Adrenal gland (tissue), 19 donors: ENCODE data around the gene ARHGEF12. TPM values are rescaled to one million over a fixed set of nuclear protein-coding genes. Genes with fewer than 3 reads are reported as not detected.

Experiments
- DNase-seq, 7 donors: peaks; one replicate each; pipeline ENCODE4 v3.0.0-alpha.2; 2019 to 2020
- H3K27ac ChIP-seq, 5 donors: fragments of 200-600 bp; sonication (generic) in 4 of 5; 1 replicate in 3 of 5; 2 replicates in 2 of 5; pipeline versions ENCODE4 v1.5.1 to v1.8.0; 2016 to 2020; ENCODE audit warnings: mild to moderate bottlenecking in 1 of 5
- H3K27me3 ChIP-seq: fragments of 200-600 bp; 2 replicates; pipeline ENCODE4 v1.8.0; 2021
- H3K36me3 ChIP-seq, 2 donors: fragments of 200-600 bp; replicated peaks in 1 of 2; 1 replicate in 1 of 2; 2 replicates in 1 of 2; pipeline versions ENCODE4 v1.5.1 to v1.8.0; 2018 to 2022
- H3K4me1 ChIP-seq, 2 donors: fragments of 200-600 bp; replicated peaks in 1 of 2; 1 replicate in 1 of 2; 2 replicates in 1 of 2; pipeline versions ENCODE4 v1.5.1 to v1.8.0; 2018 to 2021
- H3K4me3 ChIP-seq, 4 donors: fragments of 200-600 bp; sonication (generic) in 3 of 4; one replicate each; pipeline ENCODE4 v1.5.1; 2016 to 2018
- H3K9me3 ChIP-seq, 3 donors: fragments of 200-600 bp; sonication (generic) in 1 of 3; replicated peaks in 1 of 3; 1 replicate in 2 of 3; 2 replicates in 1 of 3; pipeline versions ENCODE4 v1.5.1 to v1.8.0; 2016 to 2021
- CTCF ChIP-seq, 6 experiments: fragments of 450-650 bp in 4 of 6; fragments of 200-600 bp in 2 of 6; sonication (generic) in 1 of 6; IDR thresholded peaks; 1 replicate in 5 of 6; 2 replicates in 1 of 6; pipeline versions ENCODE4 v1.5.1 to v1.8.0; 2016 to 2021; ENCODE audit warnings: antibody characterized with exemption in 6 of 6, mild to moderate bottlenecking in 2 of 6, moderate library complexity in 1 of 6
- POLR2A ChIP-seq, 2 donors: fragments of 450-650 bp; IDR thresholded peaks; one replicate each; pipeline ENCODE4 v1.6.1; 2017; ENCODE audit warnings: antibody characterized with exemption in 2 of 2, mild to moderate bottlenecking in 2 of 2, moderate library complexity in 1 of 2
- WGBS, 4 donors: extraction: QIAGEN DNeasy Blood & Tissue Kit in 2 of 4; methylation state at CpG; one replicate each; pipeline versions ENCODE4 v1.1.5 to v1.1.7; 2013 to 2017; 5-methylcytosine and 5-hydroxymethylcytosine counted together
- intact Hi-C, 2 donors: fragments of 100-400 bp; cut with DNase I; formaldehyde crosslinking; loops; one replicate each; pipeline versions ENCODE4 v1.14.1 to v1.15.0; 2022 to 2023
- long read RNA-seq, 10 donors: library from polyadenylated mRNA in 3 of 10; unstranded in 2 of 10; stranded (forward) in 1 of 10; transcript quantifications; one replicate each; pipeline ENCODE4 v2.0.0 and lab custom pipeline, GENCODE V29; 2021 to 2026
- polyA plus RNA-seq, 3 donors: library from polyadenylated mRNA; stranded (reverse); fragments of 200-250 nt in 2 of 3; fragments of 350-450 nt in 1 of 3; fragmentation: Illumina TruSeq in 1 of 3; extraction: RNeasy Lipid Tissue Mini Kit (QIAGEN cat#74804) in 1 of 3; gene quantifications; one replicate each; pipeline ENCODE4 v1.2.3, GENCODE V29; 2013 to 2014
- total RNA-seq, 9 donors: library from RNA; depleted of rRNA in 4 of 9; stranded (reverse); fragments of >200 nt in 4 of 9; fragments of 120-200 nt in 1 of 9; fragmentation: NEBNext Ultra II Directional in 1 of 9; extraction: Animal tissue kit (Norgen Biotek cat#: 25700) in 1 of 9; gene quantifications; one replicate each; pipeline versions ENCODE4 v1.1.0 to v1.2.4, GENCODE V29; 2013 to 2023
- donor health status: healthy with polysubstance abuse.
- donor health status: Bipolar disorder and iron deficiency.
- donor health status: DM: yes; HTN: yes; CAD: no.
- donor health status: DM: no; HTN: no; CAD: no.
- donor health status: DM: no; HTN: no; CAD: no.
- donor health status: DM: yes; HTN: yes; CAD: no.

Gene ARHGEF12
- total RNA-seq (100 to 1,000 TPM in 5 of 9 donors, 10 to 100 TPM in 4; 74.9 to 125 (median 105) TPM), polyA plus RNA-seq (10 to 100 TPM; 20.2 to 49.3 (median 24.5) TPM)
- long read RNA-seq, donor 1, result 0 reads
- long read RNA-seq, donor 2, result 0 reads
- long read RNA-seq, donor 3, result 0 reads
- long read RNA-seq, donor 4, partial matches to known transcripts, result 7 of 17 reads
- long read RNA-seq, donor 4, other reads (novel, unspliced or antisense), result 10 of 17 reads
- long read RNA-seq, donor 5, full-length matches to known transcripts, result 3 of 22 reads
- long read RNA-seq, donor 5, partial matches to known transcripts, result 7 of 22 reads
- long read RNA-seq, donor 5, other reads (novel, unspliced or antisense), result 12 of 22 reads
- long read RNA-seq, donor 6, partial matches to known transcripts, result 4 of 10 reads
- long read RNA-seq, donor 6, other reads (novel, unspliced or antisense), result 6 of 10 reads
- long read RNA-seq, donor 7, result 0 reads
- long read RNA-seq, donor 8, result 0 reads
- long read RNA-seq, donor 9, partial matches to known transcripts, result 5 of 7 reads
- long read RNA-seq, donor 9, other reads (novel, unspliced or antisense), result 0 of 7 reads
- long read RNA-seq, donor 10, result 0 reads

- WGBS, 4 donors, result 0 to 1% (median 1%) methylated on average over 25 to 92 of the region's 92 CpGs
- H3K4me1 ChIP-seq, result peaks cover 35 to 74% of the 10 kb centered on the region in 2 donors
These were observed at the start of gene ARHGEF12 for GRCh38 chr11:120335908-120336640. Gene ARHGEF12 (plus strand): TSS chr11:120336413. CDS start chr11:120337244, 831 bp downstream.

GRCh38 chr11:120288021-120288420 lies 48.2 kb upstream of the ARHGEF12 start:
- no peak for DNase-seq
- TF ChIP-seq POLR2A (IDR thresholded peaks at IDR 0.05), result no peak
- no peak for TF ChIP-seq CTCF (IDR thresholded peaks at IDR 0.05)
- 76 to 95% (median 90%) methylated on average over 2 of the region's 2 CpGs for WGBS, 4 donors
- intact Hi-C loops, result no loop called here
- H3K4me1 ChIP-seq, result no peaks in the 10 kb centered on the region
- no peak overlapping the region for H3K4me3 ChIP-seq
- H3K27me3 ChIP-seq, result no peaks in the 10 kb centered on the region
- H3K9me3 ChIP-seq, result no peaks in the 10 kb centered on the region
- no peaks in the 10 kb centered on the region for H3K36me3 ChIP-seq
- H3K27ac ChIP-seq, result no peak overlapping the region

More at GRCh38 chr11:120335908-120336640, at the start of gene ARHGEF12:
- TF ChIP-seq CTCF (IDR thresholded peaks at IDR 0.05), result peak in 1 of 6 experiments; percentile 36
- TF ChIP-seq POLR2A (IDR thresholded peaks at IDR 0.05), result peak; percentile 88 to 89
- Histone ChIP-seq H3K27ac (peak within 1 kb of the TSS; percentile 95 to 99 (median 98)), H3K27me3 (no peaks in the 10 kb centered on the region), H3K4me3 (peak within 1 kb of the TSS; percentile 71 to 97 (median 82)), H3K9me3 (no peaks in the 10 kb centered on the region), H3K36me3 (no peaks in the 10 kb centered on the region)
- DNase-seq, result peak; percentile 96 to 97 (median 96)
- intact Hi-C loops, result loop anchor here (10.0 kb wide), 3 partner anchors 89 to 349 kb away; no protein-coding TSS in a partner anchor

GRCh38 chr11:120289426-120289825 lies 46.8 kb upstream of the ARHGEF12 start:
- H3K27ac ChIP-seq, result no peak overlapping the region
- no peaks in the 10 kb centered on the region for H3K9me3 ChIP-seq
- DNase-seq, result no peak
- no peaks in the 10 kb centered on the region for H3K4me1 ChIP-seq
- intact Hi-C loops, result no loop called here
- H3K36me3 ChIP-seq, result no peaks in the 10 kb centered on the region
- H3K4me3 ChIP-seq, result no peak overlapping the region
- TF ChIP-seq CTCF (IDR thresholded peaks at IDR 0.05), result no peak
- no peak for TF ChIP-seq POLR2A (IDR thresholded peaks at IDR 0.05)
- 75 to 79% (median 77%) methylated on average over 9 of the region's 9 CpGs for WGBS, 4 donors
- H3K27me3 ChIP-seq, result no peaks in the 10 kb centered on the region

- DNase-seq, result no peak
- 53 to 61% (median 58%) methylated on average over 3 of the region's 3 CpGs for WGBS, 4 donors
- no peaks in the 10 kb centered on the region for H3K27me3 ChIP-seq
- H3K36me3 ChIP-seq, result no peaks in the 10 kb centered on the region
- peaks cover 0 to 10% of the 10 kb centered on the region in 2 donors for H3K4me1 ChIP-seq
- intact Hi-C loops, result loop anchor here in 1 of 2 donors (5.0 kb wide), 1 partner anchor 49 kb away; the partner anchor contains the start of gene POU2F3
- no peak overlapping the region for H3K4me3 ChIP-seq
- no peak overlapping the region for H3K27ac ChIP-seq
- H3K9me3 ChIP-seq, result no peaks in the 10 kb centered on the region
- TF ChIP-seq POLR2A (IDR thresholded peaks at IDR 0.05), result no peak
- TF ChIP-seq CTCF (IDR thresholded peaks at IDR 0.05), result no peak
These were observed 45.3 kb upstream of the ARHGEF12 start for GRCh38 chr11:120290956-120291355.
